ENCODE measurements around the gene STRADB. TPM values are rescaled to one million over a fixed set of nuclear protein-coding genes. Genes with fewer than 3 reads are reported as not detected.

STRADB gene
- total and polyA plus RNA-seq, 4 donors, result 35.9 to 199 (median 67.3) TPM

DNA sequence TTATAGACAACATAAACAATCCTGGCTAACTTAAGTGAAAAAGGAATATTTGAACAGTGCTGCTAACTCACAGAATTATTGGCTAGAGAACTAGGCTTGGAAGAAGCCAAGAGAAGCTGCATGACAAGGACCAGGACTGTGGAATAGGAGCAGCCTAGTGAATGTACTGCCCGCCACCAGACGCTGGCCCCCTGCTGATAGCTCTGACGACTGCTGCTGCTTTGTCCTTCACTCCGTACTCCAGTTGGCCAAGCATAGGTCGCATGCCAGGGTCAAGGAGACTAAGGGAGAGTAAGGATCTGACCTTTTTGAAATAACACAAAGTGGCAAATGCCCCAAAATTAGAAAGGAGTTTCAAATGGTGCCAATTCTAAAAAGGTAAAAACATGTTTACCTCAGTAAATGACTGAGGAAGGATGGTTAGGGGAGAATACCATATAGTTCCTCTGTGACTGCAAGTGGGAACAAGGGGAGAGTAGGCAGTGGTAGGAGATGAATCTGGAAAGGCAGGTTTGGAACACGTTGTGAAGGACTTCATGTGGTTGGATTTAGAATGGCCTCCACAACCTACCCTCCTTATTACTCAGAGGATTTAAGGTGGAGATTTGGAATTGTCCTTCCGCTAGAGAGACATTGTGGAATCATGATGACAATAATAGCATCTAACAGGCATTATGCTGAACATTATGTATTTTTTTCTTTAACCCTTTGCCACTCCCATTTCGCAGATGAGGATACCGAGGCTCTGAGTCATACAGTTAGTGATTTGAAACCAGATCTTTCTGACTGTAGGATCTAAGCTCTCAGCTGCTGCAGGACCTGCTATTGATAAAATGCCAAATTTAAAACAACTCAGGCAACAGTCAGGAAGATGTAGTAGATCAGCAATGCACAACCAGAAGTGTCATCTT is 19.5 kb downstream of the STRADB start:
- Histone ChIP-seq H3K36me3 (ENCODE audit: control insufficient read depth in 4 of 4, insufficient read depth in 3 of 4, low read depth in 1 of 4, low read length in 3 of 4) (peaks cover 3 to 79% (median 47%) of the 10 kb centered on the region in 4 donors), H3K9ac (ENCODE audit: low read depth in 1 of 2, low read length in 2 of 2) (no peak overlapping the region), H3K4me1 (ENCODE audit: control insufficient read depth in 4 of 4, insufficient read depth in 4 of 4, low read length in 3 of 4) (no peaks in the 10 kb centered on the region), H3K4me3 (ENCODE audit: low read depth in 1 of 3, low read length in 3 of 3) (no peak overlapping the region), H3K9me3 (ENCODE audit: control insufficient read depth in 4 of 4, low read length in 3 of 4) (no peaks in the 10 kb centered on the region), H3K27me3 (ENCODE audit: control insufficient read depth in 4 of 4, insufficient read depth in 4 of 4, low read length in 3 of 4) (no peaks in the 10 kb centered on the region), H3K27ac (ENCODE audit: low read depth in 1 of 2, low read length in 2 of 2) (no peak overlapping the region)
- WGBS, result 93% methylated on average over 9 of the region's 9 CpGs
- DNase-seq (ENCODE audit: low spot score), result no peak
- peak in 1 of 2 donors; percentile 5 for TF ChIP-seq RAD21 (IDR thresholded peaks at IDR 0.05)
- no peak for TF ChIP-seq HNF4G (IDR thresholded peaks at IDR 0.05)
- no peak for TF ChIP-seq FOXA1 (IDR thresholded peaks at IDR 0.05)
- no peak for TF ChIP-seq EGR1 (IDR thresholded peaks at IDR 0.05; ENCODE audit: low read depth in 2 of 2)

DNA sequence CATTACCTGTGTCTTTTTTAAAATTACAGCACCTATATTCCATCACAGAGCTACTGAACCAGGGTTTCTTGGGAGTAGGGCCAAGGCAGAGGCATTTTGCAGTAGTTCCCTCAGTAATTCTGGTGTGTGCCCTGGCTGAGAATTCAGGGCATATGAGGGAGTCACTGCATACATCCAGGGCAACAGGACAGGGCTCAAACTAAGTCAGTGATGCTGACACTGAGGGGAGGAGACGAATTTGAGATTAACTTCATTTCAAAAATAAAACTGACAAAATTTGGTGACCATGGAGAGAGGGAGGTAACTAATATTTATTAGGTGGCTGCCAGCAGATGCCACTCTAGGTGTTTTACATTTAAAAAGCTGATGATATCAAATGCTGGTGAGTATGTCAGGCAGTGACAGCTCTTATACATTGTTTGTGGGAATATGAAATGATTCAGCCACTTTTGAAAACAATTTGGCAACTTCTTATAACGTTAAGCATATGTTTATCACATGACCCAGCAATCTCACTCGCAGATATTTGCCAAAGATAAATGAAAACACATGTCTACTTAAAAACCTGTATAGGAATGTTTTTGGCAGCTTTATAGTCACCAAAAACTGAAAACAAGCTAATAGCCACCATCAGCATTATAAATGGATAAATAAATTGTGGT is 20.3 kb downstream of the STRADB start:
- peaks cover 3 to 78% (median 48%) of the 10 kb centered on the region in 4 donors for H3K36me3 ChIP-seq (ENCODE audit: control insufficient read depth in 4 of 4, insufficient read depth in 3 of 4, low read depth in 1 of 4, low read length in 3 of 4)
- no peak for TF ChIP-seq RAD21 (IDR thresholded peaks at IDR 0.05)
- no peak for TF ChIP-seq JUND (IDR thresholded peaks at IDR 0.05)
- TF ChIP-seq YY1 (IDR thresholded peaks at IDR 0.05), result no peak
- TF ChIP-seq TAF1 (conservative IDR thresholded peaks at IDR 0.05), result no peak
- TF ChIP-seq HNF4G (IDR thresholded peaks at IDR 0.05), result no peak
- no peak for TF ChIP-seq GABPA (IDR thresholded peaks at IDR 0.05 in 1 of 2, conservative IDR thresholded peaks at IDR 0.05 in 1 of 2)
- TF ChIP-seq SP1 (IDR thresholded peaks at IDR 0.05), result no peak
- TF ChIP-seq, protein P1, sequence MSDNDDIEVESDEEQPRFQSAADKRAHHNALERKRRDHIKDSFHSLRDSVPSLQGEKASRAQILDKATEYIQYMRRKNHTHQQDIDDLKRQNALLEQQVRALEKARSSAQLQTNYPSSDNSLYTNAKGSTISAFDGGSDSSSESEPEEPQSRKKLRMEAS (IDR thresholded peaks at IDR 0.05), result no peak
- TF ChIP-seq, protein P2, sequence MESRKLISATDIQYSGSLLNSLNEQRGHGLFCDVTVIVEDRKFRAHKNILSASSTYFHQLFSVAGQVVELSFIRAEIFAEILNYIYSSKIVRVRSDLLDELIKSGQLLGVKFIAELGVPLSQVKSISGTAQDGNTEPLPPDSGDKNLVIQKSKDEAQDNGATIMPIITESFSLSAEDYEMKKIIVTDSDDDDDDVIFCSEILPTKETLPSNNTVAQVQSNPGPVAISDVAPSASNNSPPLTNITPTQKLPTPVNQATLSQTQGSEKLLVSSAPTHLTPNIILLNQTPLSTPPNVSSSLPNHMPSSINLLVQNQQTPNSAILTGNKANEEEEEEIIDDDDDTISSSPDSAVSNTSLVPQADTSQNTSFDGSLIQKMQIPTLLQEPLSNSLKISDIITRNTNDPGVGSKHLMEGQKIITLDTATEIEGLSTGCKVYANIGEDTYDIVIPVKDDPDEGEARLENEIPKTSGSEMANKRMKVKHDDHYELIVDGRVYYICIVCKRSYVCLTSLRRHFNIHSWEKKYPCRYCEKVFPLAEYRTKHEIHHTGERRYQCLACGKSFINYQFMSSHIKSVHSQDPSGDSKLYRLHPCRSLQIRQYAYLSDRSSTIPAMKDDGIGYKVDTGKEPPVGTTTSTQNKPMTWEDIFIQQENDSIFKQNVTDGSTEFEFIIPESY (IDR thresholded peaks at IDR 0.05), result no peak
- no peak for TF ChIP-seq FOXA2 (IDR thresholded peaks at IDR 0.05)
- TF ChIP-seq, protein P3, sequence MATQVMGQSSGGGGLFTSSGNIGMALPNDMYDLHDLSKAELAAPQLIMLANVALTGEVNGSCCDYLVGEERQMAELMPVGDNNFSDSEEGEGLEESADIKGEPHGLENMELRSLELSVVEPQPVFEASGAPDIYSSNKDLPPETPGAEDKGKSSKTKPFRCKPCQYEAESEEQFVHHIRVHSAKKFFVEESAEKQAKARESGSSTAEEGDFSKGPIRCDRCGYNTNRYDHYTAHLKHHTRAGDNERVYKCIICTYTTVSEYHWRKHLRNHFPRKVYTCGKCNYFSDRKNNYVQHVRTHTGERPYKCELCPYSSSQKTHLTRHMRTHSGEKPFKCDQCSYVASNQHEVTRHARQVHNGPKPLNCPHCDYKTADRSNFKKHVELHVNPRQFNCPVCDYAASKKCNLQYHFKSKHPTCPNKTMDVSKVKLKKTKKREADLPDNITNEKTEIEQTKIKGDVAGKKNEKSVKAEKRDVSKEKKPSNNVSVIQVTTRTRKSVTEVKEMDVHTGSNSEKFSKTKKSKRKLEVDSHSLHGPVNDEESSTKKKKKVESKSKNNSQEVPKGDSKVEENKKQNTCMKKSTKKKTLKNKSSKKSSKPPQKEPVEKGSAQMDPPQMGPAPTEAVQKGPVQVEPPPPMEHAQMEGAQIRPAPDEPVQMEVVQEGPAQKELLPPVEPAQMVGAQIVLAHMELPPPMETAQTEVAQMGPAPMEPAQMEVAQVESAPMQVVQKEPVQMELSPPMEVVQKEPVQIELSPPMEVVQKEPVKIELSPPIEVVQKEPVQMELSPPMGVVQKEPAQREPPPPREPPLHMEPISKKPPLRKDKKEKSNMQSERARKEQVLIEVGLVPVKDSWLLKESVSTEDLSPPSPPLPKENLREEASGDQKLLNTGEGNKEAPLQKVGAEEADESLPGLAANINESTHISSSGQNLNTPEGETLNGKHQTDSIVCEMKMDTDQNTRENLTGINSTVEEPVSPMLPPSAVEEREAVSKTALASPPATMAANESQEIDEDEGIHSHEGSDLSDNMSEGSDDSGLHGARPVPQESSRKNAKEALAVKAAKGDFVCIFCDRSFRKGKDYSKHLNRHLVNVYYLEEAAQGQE (IDR thresholded peaks at IDR 0.05), result no peak
- TF ChIP-seq, protein P4, sequence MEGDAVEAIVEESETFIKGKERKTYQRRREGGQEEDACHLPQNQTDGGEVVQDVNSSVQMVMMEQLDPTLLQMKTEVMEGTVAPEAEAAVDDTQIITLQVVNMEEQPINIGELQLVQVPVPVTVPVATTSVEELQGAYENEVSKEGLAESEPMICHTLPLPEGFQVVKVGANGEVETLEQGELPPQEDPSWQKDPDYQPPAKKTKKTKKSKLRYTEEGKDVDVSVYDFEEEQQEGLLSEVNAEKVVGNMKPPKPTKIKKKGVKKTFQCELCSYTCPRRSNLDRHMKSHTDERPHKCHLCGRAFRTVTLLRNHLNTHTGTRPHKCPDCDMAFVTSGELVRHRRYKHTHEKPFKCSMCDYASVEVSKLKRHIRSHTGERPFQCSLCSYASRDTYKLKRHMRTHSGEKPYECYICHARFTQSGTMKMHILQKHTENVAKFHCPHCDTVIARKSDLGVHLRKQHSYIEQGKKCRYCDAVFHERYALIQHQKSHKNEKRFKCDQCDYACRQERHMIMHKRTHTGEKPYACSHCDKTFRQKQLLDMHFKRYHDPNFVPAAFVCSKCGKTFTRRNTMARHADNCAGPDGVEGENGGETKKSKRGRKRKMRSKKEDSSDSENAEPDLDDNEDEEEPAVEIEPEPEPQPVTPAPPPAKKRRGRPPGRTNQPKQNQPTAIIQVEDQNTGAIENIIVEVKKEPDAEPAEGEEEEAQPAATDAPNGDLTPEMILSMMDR (IDR thresholded peaks at IDR 0.05; ENCODE audit: low read depth, low read length, missing input control), result no peak
- TF ChIP-seq NR2F2 (IDR thresholded peaks at IDR 0.05), result no peak
- no peak for TF ChIP-seq RXRA (IDR thresholded peaks at IDR 0.05)
- no peak for TF ChIP-seq HNF4A (conservative IDR thresholded peaks at IDR 0.05)
- DNase-seq (ENCODE audit: low spot score), result no peak
- no peak overlapping the region for H3K4me3 ChIP-seq (ENCODE audit: low read depth in 1 of 3, low read length in 3 of 3)
- no peak overlapping the region for H3K27ac ChIP-seq (ENCODE audit: low read depth in 1 of 2, low read length in 2 of 2)
- WGBS, result 86% methylated on average over 3 of the region's 3 CpGs
- no peaks in the 10 kb centered on the region for H3K9me3 ChIP-seq (ENCODE audit: control insufficient read depth in 4 of 4, low read length in 3 of 4)
- H3K4me1 ChIP-seq (ENCODE audit: control insufficient read depth in 4 of 4, insufficient read depth in 4 of 4, low read length in 3 of 4), result no peaks in the 10 kb centered on the region
- H3K27me3 ChIP-seq (ENCODE audit: control insufficient read depth in 4 of 4, insufficient read depth in 4 of 4, low read length in 3 of 4), result no peaks in the 10 kb centered on the region
- no peak overlapping the region for H3K9ac ChIP-seq (ENCODE audit: low read depth in 1 of 2, low read length in 2 of 2)
